GM10266 (cell line): Measurements from ENCODE around the gene ATPAF1.

Experiments
- DNase-seq: peaks from one replicate; pipeline ENCODE4 v3.0.0; 2012; ENCODE audit errors: extremely low spot score
- TF ChIP-seq, protein P1 (sequence below): IDR thresholded peaks from 2 replicates; pipeline ENCODE4 v1.5.1; 2012; ENCODE audit warnings: mild to moderate bottlenecking, low read depth; ENCODE audit not compliant: control insufficient read depth, insufficient read depth; ENCODE audit errors: missing control alignments

ATPAF1 gene

GRCh38 chr1:46583494-46583893 is 84.7 kb downstream of the ATPAF1 start:
- no peak for DNase-seq
- TF ChIP-seq, protein P1, sequence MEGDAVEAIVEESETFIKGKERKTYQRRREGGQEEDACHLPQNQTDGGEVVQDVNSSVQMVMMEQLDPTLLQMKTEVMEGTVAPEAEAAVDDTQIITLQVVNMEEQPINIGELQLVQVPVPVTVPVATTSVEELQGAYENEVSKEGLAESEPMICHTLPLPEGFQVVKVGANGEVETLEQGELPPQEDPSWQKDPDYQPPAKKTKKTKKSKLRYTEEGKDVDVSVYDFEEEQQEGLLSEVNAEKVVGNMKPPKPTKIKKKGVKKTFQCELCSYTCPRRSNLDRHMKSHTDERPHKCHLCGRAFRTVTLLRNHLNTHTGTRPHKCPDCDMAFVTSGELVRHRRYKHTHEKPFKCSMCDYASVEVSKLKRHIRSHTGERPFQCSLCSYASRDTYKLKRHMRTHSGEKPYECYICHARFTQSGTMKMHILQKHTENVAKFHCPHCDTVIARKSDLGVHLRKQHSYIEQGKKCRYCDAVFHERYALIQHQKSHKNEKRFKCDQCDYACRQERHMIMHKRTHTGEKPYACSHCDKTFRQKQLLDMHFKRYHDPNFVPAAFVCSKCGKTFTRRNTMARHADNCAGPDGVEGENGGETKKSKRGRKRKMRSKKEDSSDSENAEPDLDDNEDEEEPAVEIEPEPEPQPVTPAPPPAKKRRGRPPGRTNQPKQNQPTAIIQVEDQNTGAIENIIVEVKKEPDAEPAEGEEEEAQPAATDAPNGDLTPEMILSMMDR: no peak

DNA sequence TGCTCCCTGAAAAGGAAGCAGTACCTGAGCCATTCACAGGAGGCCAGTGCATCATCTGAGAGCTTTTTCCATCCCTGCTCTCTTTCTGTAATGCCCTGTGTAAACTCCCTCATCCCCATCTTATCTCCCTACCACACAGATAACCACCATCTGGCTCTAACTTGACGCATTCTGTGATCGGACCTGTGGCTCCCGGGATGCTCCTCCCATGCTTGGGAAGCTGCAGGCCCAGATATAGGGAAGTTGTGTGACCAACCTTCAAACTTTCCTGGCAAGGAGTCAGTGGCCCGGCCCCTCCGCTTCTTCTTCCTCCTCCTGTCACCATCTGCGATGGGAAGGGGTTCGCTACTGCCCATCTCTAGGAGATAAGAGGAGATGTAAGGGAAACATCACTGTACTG is 85.2 kb downstream of the ATPAF1 start:
- TF ChIP-seq, protein P1: no peak
- no peak for DNase-seq
